SK-N-MC (cell line): ENCODE results near the gene CCDC81.

ENCODE experiments used
- EZH2 ChIP-seq: fragments of 200-600 bp; sonication (generic); IDR thresholded peaks from one replicate; pipeline ENCODE4 v1.6.1; 2017; ENCODE audit warnings: antibody characterized with exemption
- FOXP2 ChIP-seq: optimal IDR thresholded peaks from 2 replicates; pipeline ENCODE3; 2011; ENCODE audit warnings: mild to moderate bottlenecking, moderate library complexity; ENCODE audit not compliant: insufficient read depth; ENCODE audit errors: extremely low read length, control extremely low read depth
- POLR2AphosphoS5 ChIP-seq: IDR thresholded peaks from 2 replicates; pipeline ENCODE4 v1.6.1; 2012; ENCODE audit warnings: mild to moderate bottlenecking, low read depth, low read length, borderline replicate concordance

GRCh38 chr11:86435711-86436110, 61.0 kb downstream of the CCDC81 start:
- TF ChIP-seq POLR2AphosphoS5 (no peak), EZH2 (no peak), FOXP2 (no peak)
